Endothelial cell (in vitro differentiated cells): ENCODE measurements around the gene LCE1C. TPM values are rescaled to one million over a fixed set of nuclear protein-coding genes. Genes with fewer than 3 reads are reported as not detected.

Experiments used
- DNase-seq: peaks from one replicate; pipeline ENCODE4 v3.0.0; 2021; ENCODE audit warnings: low spot score
- H3K27ac Mint-ChIP-seq: one replicate; pipeline ENCODE4 v1.8.0; 2021; ENCODE audit warnings: mixed read lengths, inconsistent platforms; ENCODE audit not compliant: unreplicated experiment
- H3K27me3 Mint-ChIP-seq: one replicate; pipeline ENCODE4 v1.8.0; 2021; ENCODE audit warnings: mild to moderate bottlenecking, moderate library complexity, mixed read lengths, inconsistent platforms; ENCODE audit not compliant: unreplicated experiment
- H3K36me3 Mint-ChIP-seq: one replicate; pipeline ENCODE4 v1.8.0; 2021; ENCODE audit warnings: mild to moderate bottlenecking, low read depth, mixed read lengths, inconsistent platforms; ENCODE audit not compliant: unreplicated experiment
- H3K4me1 Mint-ChIP-seq: one replicate; pipeline ENCODE4 v1.8.0; 2021; ENCODE audit warnings: mild to moderate bottlenecking, mixed read lengths, inconsistent platforms; ENCODE audit not compliant: unreplicated experiment
- H3K4me3 Mint-ChIP-seq: one replicate; pipeline ENCODE4 v1.8.0; 2021; ENCODE audit warnings: mild to moderate bottlenecking, mixed read lengths, inconsistent platforms; ENCODE audit not compliant: unreplicated experiment
- H3K9me3 Mint-ChIP-seq: one replicate; pipeline ENCODE4 v1.8.0; 2021; ENCODE audit warnings: mixed read lengths, inconsistent platforms; ENCODE audit not compliant: unreplicated experiment
- CTCF ChIP-seq: fragments of 200-600 bp; sonication (generic); IDR thresholded peaks from one replicate; pipeline ENCODE4 v1.5.0; 2021; ENCODE audit warnings: antibody characterized with exemption; ENCODE audit not compliant: unreplicated experiment
- total RNA-seq: library from RNA; stranded (reverse); fragmentation: NEBNext Ultra II Directional; extraction: Animal tissue kit (Norgen Biotek cat#: 25700); gene quantifications from one replicate; pipeline ENCODE4 v1.2.1, GENCODE V29; 2021; ENCODE audit not compliant: unreplicated experiment

The LCE1C gene
- total RNA-seq, 1 donor from 2014 or later: not detected

GRCh38 chr1:152761609-152762213, 44.7 kb downstream of the LCE1C start:
- Mint-ChIP-seq H3K27me3 (peaks cover 5% of the 10 kb centered on the region), H3K27ac (peak overlapping the region; percentile 8), H3K36me3 (no peaks in the 10 kb centered on the region), H3K4me1 (peaks cover 4% of the 10 kb centered on the region), H3K4me3 (no peak overlapping the region), H3K9me3 (no peaks in the 10 kb centered on the region)
- no peak for TF ChIP-seq CTCF
- no peak for DNase-seq

- Mint-ChIP-seq H3K27ac (no peak overlapping the region), H3K9me3 (no peaks in the 10 kb centered on the region), H3K4me3 (no peak overlapping the region)
Observed at GRCh38 chr1:152760551-152761190, 45.8 kb downstream of the LCE1C start.

GRCh38 chr1:152759453-152760173, 46.8 kb downstream of the LCE1C start:
- no peaks in the 10 kb centered on the region for H3K36me3 Mint-ChIP-seq
- no peak for TF ChIP-seq CTCF
- no peak overlapping the region for H3K27ac Mint-ChIP-seq
- peaks cover 5% of the 10 kb centered on the region for H3K27me3 Mint-ChIP-seq
- peaks cover 4% of the 10 kb centered on the region for H3K4me1 Mint-ChIP-seq
- no peak for DNase-seq
- H3K9me3 Mint-ChIP-seq: no peaks in the 10 kb centered on the region
- no peak overlapping the region for H3K4me3 Mint-ChIP-seq

More at GRCh38 chr1:152760551-152761190, 45.8 kb downstream of the LCE1C start:
- no peak for TF ChIP-seq CTCF
- no peak for DNase-seq
- peaks cover 4% of the 10 kb centered on the region for H3K4me1 Mint-ChIP-seq
- peaks cover 5% of the 10 kb centered on the region for H3K27me3 Mint-ChIP-seq
- no peaks in the 10 kb centered on the region for H3K36me3 Mint-ChIP-seq

GRCh38 chr1:152758636-152759035, 47.8 kb downstream of the LCE1C start:
- H3K36me3 Mint-ChIP-seq: no peaks in the 10 kb centered on the region
- peaks cover 4% of the 10 kb centered on the region for H3K27me3 Mint-ChIP-seq
- H3K27ac Mint-ChIP-seq: no peak overlapping the region
- no peak for TF ChIP-seq CTCF
- DNase-seq: no peak
- no peaks in the 10 kb centered on the region for H3K9me3 Mint-ChIP-seq
- H3K4me3 Mint-ChIP-seq: no peak overlapping the region
- H3K4me1 Mint-ChIP-seq: peaks cover 4% of the 10 kb centered on the region

- Mint-ChIP-seq H3K27ac (no peak within 1 kb of the TSS), H3K9me3 (no peaks in the 10 kb centered on the region)
Observed at GRCh38 chr1:152757747-152758146, 48.7 kb downstream of the LCE1C start, which contains the start of gene KPRP. TSS of gene KPRP (plus strand) at chr1:152758025. CDS start at chr1:152759589, 1,564 bp downstream.

More at GRCh38 chr1:152757747-152758146, 48.7 kb downstream of the LCE1C start, which contains the start of gene KPRP:
- Mint-ChIP-seq H3K27me3 (peaks cover 4% of the 10 kb centered on the region), H3K36me3 (no peaks in the 10 kb centered on the region), H3K4me1 (peaks cover 4% of the 10 kb centered on the region), H3K4me3 (no peak within 1 kb of the TSS)
- no peak for DNase-seq
- TF ChIP-seq CTCF: no peak
